ENCODE results near the gene MITF. TPM values are rescaled to one million over a fixed set of nuclear protein-coding genes. Genes with fewer than 3 reads are reported as not detected.

Gene MITF
- total RNA-seq, 2 donors from 2014 or later: 9.3 to 12.2 TPM

DNA sequence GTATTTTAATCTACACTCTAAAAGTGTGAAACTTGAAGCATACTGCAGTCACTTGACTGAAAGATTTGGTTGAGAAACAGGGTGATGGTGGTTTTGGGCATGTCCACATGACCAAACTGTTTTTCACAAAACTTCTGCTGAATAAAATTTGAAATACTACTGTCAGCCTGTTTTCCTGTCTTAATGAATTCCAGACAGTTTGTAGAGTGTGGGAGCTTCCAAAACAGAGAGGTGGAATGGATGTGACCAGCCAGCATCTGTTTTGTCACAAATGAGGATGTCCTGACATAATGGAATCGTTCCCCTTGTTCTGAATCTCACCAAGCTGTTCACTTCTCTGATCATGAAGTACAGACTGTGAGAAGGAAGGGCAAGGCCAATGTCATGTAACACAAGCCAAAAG, 11.8 kb downstream of the MITF start:
- Histone ChIP-seq H3K27ac (no peak overlapping the region), H3K4me3 (no peak overlapping the region), H3K4me1 (peaks cover 13% of the 10 kb centered on the region), H3K9me3 (no peaks in the 10 kb centered on the region), H3K36me3 (replicated peaks in 1 of 2; ENCODE audit: insufficient read depth in 1 of 2, low read depth in 2 of 2) (no peaks in the 10 kb centered on the region), H3K27me3 (no peaks in the 10 kb centered on the region)
- DNase-seq: peak in 1 of 4 donors; percentile 21
- ATAC-seq: no peak
- TF ChIP-seq CTCF (IDR thresholded peaks at IDR 0.05) (no peak), POLR2A (IDR thresholded peaks at IDR 0.05) (no peak)
- intact Hi-C loops (cut with DNase I): no loop called here
- 62 to 78% methylated on average over 1 of the region's 1 CpG for WGBS, 2 donors

DNA sequence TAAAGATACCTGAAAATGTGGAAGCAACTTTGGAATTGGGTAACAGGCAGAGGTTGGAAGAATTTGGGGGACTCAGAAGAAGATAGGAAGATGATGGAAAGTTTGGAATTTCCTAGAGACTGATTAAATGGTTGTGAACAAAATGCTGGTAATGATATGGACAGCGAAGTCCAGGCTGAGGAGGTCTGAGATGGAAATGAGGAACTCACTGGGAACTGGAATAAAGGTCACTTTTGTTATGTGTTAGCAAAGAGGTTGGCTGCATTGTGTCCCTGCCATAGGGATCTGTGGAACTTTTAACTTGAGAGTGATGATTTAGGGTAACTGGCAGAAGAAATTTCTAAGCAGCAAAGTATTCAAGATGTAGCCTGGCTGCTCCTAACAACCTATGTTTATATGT, 13.0 kb downstream of the MITF start:
- peaks cover 9% of the 10 kb centered on the region for H3K4me1 ChIP-seq
- ATAC-seq (no peak), DNase-seq (no peak)
- no peaks in the 10 kb centered on the region for H3K9me3 ChIP-seq
- no peak overlapping the region for H3K27ac ChIP-seq
- WGBS, 2 donors: 86 to 96% methylated on average over 1 of the region's 1 CpG
- no peak overlapping the region for H3K4me3 ChIP-seq
- no peak for TF ChIP-seq CTCF (IDR thresholded peaks at IDR 0.05)
- TF ChIP-seq POLR2A (IDR thresholded peaks at IDR 0.05): no peak
- intact Hi-C loops (cut with DNase I): no loop called here
- H3K27me3 ChIP-seq: no peaks in the 10 kb centered on the region
- no peaks in the 10 kb centered on the region for H3K36me3 ChIP-seq (replicated peaks in 1 of 2; ENCODE audit: insufficient read depth in 1 of 2, low read depth in 2 of 2)

DNA sequence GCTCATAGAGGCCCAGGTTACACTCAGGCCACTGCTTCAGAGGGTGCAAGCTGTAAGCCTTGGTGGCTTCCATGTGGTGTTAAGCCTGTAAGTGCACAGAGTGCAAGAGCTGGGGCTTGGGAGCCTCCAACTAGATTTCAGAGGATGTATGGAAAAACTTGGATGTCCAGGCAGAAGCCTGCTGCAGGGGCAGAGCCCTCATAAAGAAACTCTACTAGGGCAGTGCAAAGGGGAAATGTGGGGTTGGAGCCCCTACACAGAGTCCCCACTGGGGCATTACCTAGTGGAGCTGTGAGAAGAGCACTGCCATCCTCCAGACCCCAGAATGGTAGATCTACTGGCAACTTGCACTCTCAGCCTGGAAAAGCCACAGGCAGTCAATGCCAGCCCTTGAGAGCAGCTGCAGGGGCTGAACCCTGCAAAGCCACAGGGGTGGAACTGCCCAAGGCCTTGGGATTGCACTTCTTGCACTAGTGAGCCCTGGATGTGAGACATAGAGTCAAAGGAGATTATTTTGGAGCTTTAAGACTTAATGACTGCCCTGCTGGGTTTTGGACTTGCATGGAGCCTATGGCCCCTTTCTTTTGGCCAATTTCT, 14.0 kb downstream of the MITF start:
- no peak for DNase-seq
- no peak overlapping the region for H3K4me3 ChIP-seq
- no peaks in the 10 kb centered on the region for H3K27me3 ChIP-seq
- H3K4me1 ChIP-seq: peaks cover 12% of the 10 kb centered on the region
- no peaks in the 10 kb centered on the region for H3K36me3 ChIP-seq (replicated peaks in 1 of 2; ENCODE audit: insufficient read depth in 1 of 2, low read depth in 2 of 2)
- H3K9me3 ChIP-seq: no peaks in the 10 kb centered on the region
- no peak for ATAC-seq
- H3K27ac ChIP-seq: no peak overlapping the region
- TF ChIP-seq POLR2A (IDR thresholded peaks at IDR 0.05): no peak
- TF ChIP-seq CTCF (IDR thresholded peaks at IDR 0.05): no peak
- intact Hi-C loops (cut with DNase I): no loop called here

DNA sequence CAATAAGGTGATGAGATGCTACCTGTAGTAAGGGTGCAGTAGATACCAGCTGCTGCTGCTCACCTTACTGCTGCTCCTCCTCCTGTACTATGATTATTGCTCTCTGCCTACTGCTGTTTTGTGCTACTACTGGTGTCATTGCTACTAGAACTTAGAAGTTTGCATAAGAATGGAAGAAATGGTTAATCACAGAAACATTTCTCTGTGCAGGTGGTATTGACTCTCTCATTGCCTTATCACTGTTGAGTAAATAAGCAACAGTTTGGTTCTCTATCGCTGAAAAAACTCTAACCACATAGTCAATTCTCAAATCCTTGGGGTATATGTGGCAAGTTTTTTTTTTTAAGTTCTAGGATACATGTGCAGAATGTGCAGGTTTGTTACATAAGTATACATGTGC, 16.5 kb downstream of the MITF start:
- no peak for ATAC-seq
- H3K27me3 ChIP-seq: no peaks in the 10 kb centered on the region
- no peak for DNase-seq
- no peak overlapping the region for H3K4me3 ChIP-seq
- H3K9me3 ChIP-seq: no peaks in the 10 kb centered on the region
- 13 to 24% methylated on average over 1 of the region's 1 CpG for WGBS, 2 donors
- TF ChIP-seq CTCF (IDR thresholded peaks at IDR 0.05) (no peak), POLR2A (IDR thresholded peaks at IDR 0.05) (no peak)
- peaks cover 17% of the 10 kb centered on the region for H3K4me1 ChIP-seq
- intact Hi-C loops (cut with DNase I): no loop called here
- H3K27ac ChIP-seq: no peak overlapping the region
- no peaks in the 10 kb centered on the region for H3K36me3 ChIP-seq (replicated peaks in 1 of 2; ENCODE audit: insufficient read depth in 1 of 2, low read depth in 2 of 2)
